T-cell (primary cell): ENCODE measurements around the gene DARS2. TPM values are rescaled to one million over a fixed set of nuclear protein-coding genes. Genes with fewer than 3 reads are reported as not detected.

Experiments
- ATAC-seq, 4 experiments: fragments of 200-7000 bp in 3 of 4; fragments of 150-1000 bp in 1 of 4; cut with Tn5 transposase; replicated peaks in 1 of 4; 1 replicate in 3 of 4; 2 replicates in 1 of 4; pipeline ENCODE4 v1.10.0; 2021; ENCODE audit warnings: moderate library complexity in 3 of 4, mild to moderate bottlenecking in 2 of 4, moderate number of reproducible peaks in 1 of 4
- CTCF ChIA-PET, 2 donors: fragments of 300-600 bp; sonication (Branson Sonifier 250); formaldehyde crosslinking; loops; one replicate each; lab custom pipeline; 2022; ENCODE audit warnings: antibody characterized with exemption in 2 of 2; lab: Charles Lee
- POLR2A ChIA-PET, 2 donors: fragments of 300-600 bp; sonication (Branson Sonifier 250); formaldehyde crosslinking; loops; one replicate each; lab custom pipeline; 2022; ENCODE audit warnings: antibody characterized with exemption in 2 of 2; lab: Charles Lee
- DNase-seq, 35 experiments: peaks; one replicate each; pipeline versions ENCODE4 v3.0.0 to v3.0.0-alpha.2; 2013 to 2023
- H3K27ac ChIP-seq: one replicate; pipeline ENCODE4 v1.5.1; 2013; ENCODE audit warnings: low read length
- H3K27me3 ChIP-seq, 2 experiments: replicated peaks in 1 of 2; 1 replicate in 1 of 2; 2 replicates in 1 of 2; pipeline versions ENCODE4 v1.6.1 to v1.7.0; 2013; ENCODE audit warnings: low read length in 1 of 2, mixed read lengths in 1 of 2; ENCODE audit not compliant: control insufficient read depth in 2 of 2, insufficient read depth in 2 of 2; ENCODE audit errors: extremely low read depth in 1 of 2
- H3K36me3 ChIP-seq, 2 donors: 1 replicate in 1 of 2; 2 replicates in 1 of 2; pipeline versions ENCODE4 v1.6.1 to v1.7.0; 2013; ENCODE audit warnings: low read length in 1 of 2; ENCODE audit not compliant: control insufficient read depth in 2 of 2, insufficient read depth in 1 of 2; ENCODE audit errors: extremely low read depth in 1 of 2
- H3K4me1 ChIP-seq, 2 experiments: 1 replicate in 1 of 2; 2 replicates in 1 of 2; pipeline versions ENCODE4 v1.6.1 to v1.7.0; 2013; ENCODE audit warnings: low read length in 2 of 2, mixed read lengths in 1 of 2; ENCODE audit not compliant: insufficient read depth in 2 of 2, control insufficient read depth in 1 of 2; ENCODE audit errors: extremely low read depth in 1 of 2
- H3K4me3 ChIP-seq, 2 donors: 1 replicate in 1 of 2; 2 replicates in 1 of 2; pipeline versions ENCODE4 v1.5.1 to v1.7.0; 2013; ENCODE audit warnings: mild to moderate bottlenecking in 2 of 2, low read length in 1 of 2, moderate library complexity in 1 of 2; ENCODE audit not compliant: control insufficient read depth in 1 of 2; ENCODE audit errors: extremely low read depth in 1 of 2
- H3K9me3 ChIP-seq: 2 replicates; pipeline ENCODE4 v1.7.0; 2013
- H3K27ac Mint-ChIP-seq, 2 donors: one replicate each; pipeline ENCODE4 v1.8.0; 2020 to 2021; ENCODE audit warnings: mild to moderate bottlenecking in 2 of 2, mixed read lengths in 2 of 2
- H3K27me3 Mint-ChIP-seq, 2 donors: one replicate each; pipeline ENCODE4 v1.8.0; 2021 to 2022; ENCODE audit warnings: mixed read lengths in 2 of 2
- H3K36me3 Mint-ChIP-seq: one replicate; pipeline ENCODE4 v1.8.0; 2021; ENCODE audit warnings: mixed read lengths
- H3K4me1 Mint-ChIP-seq, 3 donors: one replicate each; pipeline ENCODE4 v1.8.0; 2020 to 2022; ENCODE audit warnings: mixed read lengths in 3 of 3, mild to moderate bottlenecking in 1 of 3
- H3K4me3 Mint-ChIP-seq, 3 donors: one replicate each; pipeline ENCODE4 v1.8.0; 2020 to 2022; ENCODE audit warnings: mild to moderate bottlenecking in 3 of 3, mixed read lengths in 3 of 3, moderate library complexity in 3 of 3
- H3K9me3 Mint-ChIP-seq, 3 donors: one replicate each; pipeline ENCODE4 v1.8.0; 2020 to 2022; ENCODE audit warnings: mixed read lengths in 3 of 3
- WGBS: methylation state at CpG from one replicate; pipeline ENCODE4 v1.1.5; 2013; ENCODE audit warnings: missing lambda C conversion rate; ENCODE audit not compliant: insufficient coverage; 5-methylcytosine and 5-hydroxymethylcytosine counted together
- total RNA-seq, 35 experiments: library from RNA in 6 of 35; stranded (reverse) in 6 of 35; fragments of 120-200 nt in 1 of 35; gene quantifications; one replicate each; pipeline versions ENCODE4 v1.2.1 to v1.2.4 and lab custom pipeline; 2013 to 2026

The DARS2 gene
- total RNA-seq, 5 donors from 2014 or later (not counting 1 experiment from before 2014, with no cell fraction given), result 4.9 to 14.1 (median 13.6) TPM

DNA sequence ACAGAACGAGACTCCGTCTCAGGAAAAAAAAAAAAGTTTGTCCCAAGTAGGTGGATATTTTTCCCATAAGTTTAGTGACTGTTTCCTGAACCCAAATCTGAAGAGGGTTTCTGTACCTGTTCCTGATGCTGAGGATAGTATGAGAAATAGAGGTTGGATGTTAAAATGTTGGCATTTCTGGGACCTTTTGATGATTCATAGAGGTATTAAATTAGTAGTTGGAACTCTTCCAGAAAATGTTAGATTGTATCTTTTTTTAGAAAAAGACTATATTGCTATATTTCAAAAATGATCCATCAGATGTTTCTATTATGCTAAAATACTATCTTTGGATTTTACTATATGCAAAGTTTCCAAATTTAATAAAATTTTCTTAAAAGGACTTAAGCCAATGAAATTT lies 3.1 kb downstream of the DARS2 start:
- no peak overlapping the region for H3K27ac Mint-ChIP-seq
- ChIA-PET CTCF (interaction anchor here (0.7 to 1.1 kb wide), 4 partner anchors 27 to 398 kb away, joined by 3 to 8 read pairs (median 4); no protein-coding TSS in a partner anchor), POLR2A (interaction anchor here (0.6 to 1.0 kb wide), 3 partner anchors 35 to 919 kb away, joined by 3 read pairs; no protein-coding TSS in a partner anchor)
- no peaks in the 10 kb centered on the region for H3K27me3 ChIP-seq
- no peak overlapping the region for H3K4me3 ChIP-seq
- H3K36me3 ChIP-seq, result peaks cover 5 to 15% of the 10 kb centered on the region in 2 donors
- no peaks in the 10 kb centered on the region for H3K27me3 Mint-ChIP-seq
- H3K9me3 Mint-ChIP-seq, result no peaks in the 10 kb centered on the region
- WGBS, result 100% methylated on average over 2 of the region's 2 CpGs
- H3K27ac ChIP-seq, result no peak overlapping the region
- DNase-seq (no peak), ATAC-seq (no peak)
- no peak overlapping the region for H3K4me3 Mint-ChIP-seq
- no peaks in the 10 kb centered on the region for H3K9me3 ChIP-seq
- H3K4me1 Mint-ChIP-seq, result peaks cover 27 to 43% (median 39%) of the 10 kb centered on the region in 3 donors
- peaks cover 15% of the 10 kb centered on the region for H3K36me3 Mint-ChIP-seq
- H3K4me1 ChIP-seq, result peaks cover 9 to 19% of the 10 kb centered on the region in 2 experiments

- H3K36me3 ChIP-seq, result peaks cover 12 to 39% of the 10 kb centered on the region in 2 donors
Observed at GRCh38 chr1:173832748-173833147, 8.3 kb downstream of the DARS2 start.

DNA sequence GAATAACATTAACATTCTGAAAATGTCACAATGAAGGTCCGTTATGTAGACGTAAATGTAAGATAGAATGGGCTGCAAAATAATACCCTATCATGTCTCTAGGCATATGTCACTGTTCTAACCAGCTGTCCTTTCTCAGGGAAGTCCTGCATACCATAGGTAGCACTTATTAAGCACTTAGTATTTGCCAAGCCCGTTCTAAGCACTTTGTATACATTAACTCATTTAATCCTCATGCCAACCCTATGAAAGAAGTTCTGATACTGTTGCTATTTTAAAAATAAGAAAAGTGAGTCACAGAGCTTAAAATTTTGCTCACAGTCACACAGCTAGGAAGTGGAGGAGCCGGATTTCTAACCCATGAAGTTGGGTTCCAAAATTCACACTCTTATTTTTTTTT lies 27.6 kb downstream of the DARS2 start:
- H3K9me3 Mint-ChIP-seq, result no peaks in the 10 kb centered on the region
- no peak for DNase-seq
- no CpG with 5 or more reads among the region's 4 CpGs for WGBS
- H3K27me3 Mint-ChIP-seq, result no peaks in the 10 kb centered on the region
- Histone ChIP-seq H3K4me1 (no peaks in the 10 kb centered on the region), H3K9me3 (no peaks in the 10 kb centered on the region), H3K4me3 (no peak overlapping the region), H3K27me3 (no peaks in the 10 kb centered on the region), H3K36me3 (peaks cover 7 to 48% of the 10 kb centered on the region in 2 donors), H3K27ac (no peak overlapping the region)
- peaks cover 0 to 4% (median 2%) of the 10 kb centered on the region in 3 donors for H3K4me1 Mint-ChIP-seq
- H3K4me3 Mint-ChIP-seq, result no peak overlapping the region
- H3K36me3 Mint-ChIP-seq, result peaks cover 42% of the 10 kb centered on the region
- CTCF ChIA-PET, result interaction anchor here in 1 of 2 donors (0.8 kb wide), 1 partner anchor 366 kb away, joined by 4 read pairs; no protein-coding TSS in a partner anchor
- POLR2A ChIA-PET, result interaction anchor here (0.9 to 1.2 kb wide), 3 partner anchors 14 to 136 kb away, joined by 3 to 6 read pairs (median 4); no protein-coding TSS in a partner anchor
- no peak overlapping the region for H3K27ac Mint-ChIP-seq
- no peak for ATAC-seq

More at GRCh38 chr1:173832748-173833147, 8.3 kb downstream of the DARS2 start:
- H3K27me3 Mint-ChIP-seq, result no peaks in the 10 kb centered on the region
- ChIA-PET CTCF (no interaction called here), POLR2A (no interaction called here)
- WGBS, result no CpG with 5 or more reads among the region's 1 CpG
- H3K27ac Mint-ChIP-seq, result no peak overlapping the region
- ATAC-seq, result no peak
- peaks cover 0 to 8% (median 4%) of the 10 kb centered on the region in 3 donors for H3K4me1 Mint-ChIP-seq
- Histone ChIP-seq H3K27ac (no peak overlapping the region), H3K4me1 (no peaks in the 10 kb centered on the region), H3K4me3 (no peak overlapping the region), H3K9me3 (no peaks in the 10 kb centered on the region), H3K27me3 (no peaks in the 10 kb centered on the region)
- H3K36me3 Mint-ChIP-seq, result peaks cover 31% of the 10 kb centered on the region
- H3K4me3 Mint-ChIP-seq, result no peak overlapping the region
- DNase-seq, result no peak
- H3K9me3 Mint-ChIP-seq, result no peaks in the 10 kb centered on the region

DNA sequence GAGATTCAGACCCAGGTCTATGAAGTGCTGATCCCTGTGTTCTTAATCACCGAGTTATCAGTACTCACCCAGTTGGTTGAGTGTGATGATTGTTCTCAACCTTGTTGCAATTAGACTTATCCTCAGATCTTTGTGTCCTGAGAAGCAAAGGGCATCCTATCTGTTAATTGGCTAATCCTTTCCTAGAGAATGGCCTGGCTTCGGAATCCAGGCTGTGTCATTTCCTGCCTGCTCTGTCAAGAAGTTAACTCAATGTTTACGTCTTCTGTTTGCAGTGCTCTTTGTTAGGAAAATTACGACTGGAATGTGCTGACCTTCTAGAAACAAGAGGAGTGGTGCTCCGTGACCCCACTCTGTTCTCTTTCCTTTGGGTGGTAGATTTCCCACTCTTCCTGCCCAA lies 28.6 kb downstream of the DARS2 start:
- ChIA-PET CTCF (no interaction called here), POLR2A (no interaction called here)
- no peak overlapping the region for H3K27ac ChIP-seq
- DNase-seq (no peak), ATAC-seq (no peak)
- no peaks in the 10 kb centered on the region for H3K4me1 ChIP-seq
- H3K27ac Mint-ChIP-seq, result no peak overlapping the region
- H3K4me3 Mint-ChIP-seq, result no peak overlapping the region
- H3K4me1 Mint-ChIP-seq, result peaks cover 0 to 4% (median 0%) of the 10 kb centered on the region in 3 donors
- H3K27me3 ChIP-seq, result no peaks in the 10 kb centered on the region
- H3K27me3 Mint-ChIP-seq, result no peaks in the 10 kb centered on the region
- H3K4me3 ChIP-seq, result no peak overlapping the region
- peaks cover 7 to 51% of the 10 kb centered on the region in 2 donors for H3K36me3 ChIP-seq
- peaks cover 47% of the 10 kb centered on the region for H3K36me3 Mint-ChIP-seq
- H3K9me3 Mint-ChIP-seq, result no peaks in the 10 kb centered on the region
- WGBS, result 100% methylated on average over 3 of the region's 5 CpGs
- no peaks in the 10 kb centered on the region for H3K9me3 ChIP-seq

GRCh38 chr1:173856014-173856413 lies 31.5 kb downstream of the DARS2 start:
- H3K4me1 ChIP-seq, result no peaks in the 10 kb centered on the region
- Mint-ChIP-seq H3K9me3 (no peaks in the 10 kb centered on the region), H3K27ac (peak overlapping the region in 1 of 2 donors; percentile 13), H3K4me1 (peaks cover 0 to 4% (median 0%) of the 10 kb centered on the region in 3 donors), H3K4me3 (no peak overlapping the region), H3K27me3 (no peaks in the 10 kb centered on the region), H3K36me3 (peaks cover 47% of the 10 kb centered on the region)
- CTCF ChIA-PET, result no interaction called here
- H3K27ac ChIP-seq, result no peak overlapping the region
- POLR2A ChIA-PET, result interaction anchor here in 1 of 2 donors (0.5 kb wide), 1 partner anchor 1156 kb away, joined by 3 read pairs; no protein-coding TSS in a partner anchor
- DNase-seq, result no peak
- no peak overlapping the region for H3K4me3 ChIP-seq
- H3K27me3 ChIP-seq, result no peaks in the 10 kb centered on the region
- H3K36me3 ChIP-seq, result peaks cover 7 to 54% of the 10 kb centered on the region in 2 donors
- H3K9me3 ChIP-seq, result no peaks in the 10 kb centered on the region
- ATAC-seq, result no peak
- 100% methylated on average over 1 of the region's 1 CpG for WGBS

- no peak overlapping the region for H3K27ac ChIP-seq
- no peak for ATAC-seq
- Mint-ChIP-seq H3K9me3 (no peaks in the 10 kb centered on the region), H3K4me1 (peaks cover 0 to 4% (median under 1%) of the 10 kb centered on the region in 3 donors), H3K27ac (no peak overlapping the region), H3K36me3 (peaks cover 46% of the 10 kb centered on the region), H3K27me3 (no peaks in the 10 kb centered on the region), H3K4me3 (no peak overlapping the region)
- ChIA-PET POLR2A (no interaction called here), CTCF (interaction anchor here in 1 of 2 donors (0.7 kb wide), 1 partner anchor 12 kb away, joined by 3 read pairs; no protein-coding TSS in a partner anchor)
- no peaks in the 10 kb centered on the region for H3K9me3 ChIP-seq
- DNase-seq, result no peak
- no peaks in the 10 kb centered on the region for H3K27me3 ChIP-seq
- no peaks in the 10 kb centered on the region for H3K4me1 ChIP-seq
- H3K36me3 ChIP-seq, result peaks cover 3 to 51% of the 10 kb centered on the region in 2 donors
- WGBS, result no CpG with 5 or more reads among the region's 2 CpGs
- no peak overlapping the region for H3K4me3 ChIP-seq
Observed at GRCh38 chr1:173856903-173857302, 32.4 kb downstream of the DARS2 start.
